Neuronal stem cell (in vitro differentiated cells): Measurements from ENCODE around the gene C1orf21.

ENCODE experiments used
- DNase-seq: peaks from one replicate; pipeline ENCODE4 v3.0.0-alpha.2; 2013; ENCODE audit warnings: low spot score
- H2AFZ ChIP-seq: one replicate; pipeline ENCODE4 v1.6.1; 2013; ENCODE audit warnings: mild to moderate bottlenecking, low read length, inconsistent platforms
- H2AK5ac ChIP-seq: 2 replicates; pipeline ENCODE4 v1.6.1; 2013; ENCODE audit warnings: low read depth, mild to moderate bottlenecking, inconsistent platforms, low read length, moderate library complexity, mixed read lengths
- H2BK120ac ChIP-seq: 2 replicates; pipeline ENCODE4 v1.6.1; 2013; ENCODE audit warnings: low read depth, mild to moderate bottlenecking, inconsistent platforms, low read length, moderate library complexity, mixed read lengths
- H2BK12ac ChIP-seq: one replicate; pipeline ENCODE4 v1.6.1; 2013; ENCODE audit warnings: low read length, inconsistent platforms
- H2BK15ac ChIP-seq: 2 replicates; pipeline ENCODE4 v1.6.1; 2013; ENCODE audit warnings: mild to moderate bottlenecking, low read length, inconsistent platforms, mixed read lengths
- H2BK5ac ChIP-seq: one replicate; pipeline ENCODE4 v1.6.1; 2013; ENCODE audit warnings: inconsistent platforms, mild to moderate bottlenecking, low read length, moderate library complexity
- H3K14ac ChIP-seq: one replicate; pipeline ENCODE4 v1.6.1; 2013; ENCODE audit warnings: low read length, inconsistent platforms
- H3K18ac ChIP-seq: 2 replicates; pipeline ENCODE4 v1.6.1; 2013; ENCODE audit warnings: low read length, inconsistent platforms
- H3K23ac ChIP-seq: 2 replicates; pipeline ENCODE4 v1.6.1; 2013; ENCODE audit warnings: low read depth, mild to moderate bottlenecking, mixed read lengths, low read length, inconsistent platforms; ENCODE audit not compliant: poor library complexity
- H3K27ac ChIP-seq: replicated peaks from 3 replicates; pipeline ENCODE4 v1.5.1; 2013; ENCODE audit warnings: low read length, inconsistent platforms
- H3K27me3 ChIP-seq, 3 experiments: 2 replicates each; pipeline ENCODE4 v1.6.1; 2013; ENCODE audit warnings: low read length in 3 of 3, mild to moderate bottlenecking in 2 of 3, inconsistent platforms in 1 of 3, low read depth in 1 of 3, mixed read lengths in 1 of 3, moderate library complexity in 1 of 3; ENCODE audit not compliant: control insufficient read depth in 3 of 3, insufficient read depth in 3 of 3
- H3K36me3 ChIP-seq, 2 donors: replicated peaks in 1 of 2; 2 replicates each; pipeline ENCODE4 v1.6.1; 2013; ENCODE audit warnings: low read length in 2 of 2; ENCODE audit not compliant: control insufficient read depth in 2 of 2, insufficient read depth in 2 of 2
- H3K4ac ChIP-seq: 2 replicates; pipeline ENCODE4 v1.6.1; 2013; ENCODE audit warnings: inconsistent platforms, mild to moderate bottlenecking, low read length, moderate library complexity
- H3K4me1 ChIP-seq, 2 donors: 1 replicate in 1 of 2; 2 replicates in 1 of 2; pipeline ENCODE4 v1.6.1; 2013; ENCODE audit warnings: low read length in 2 of 2, low read depth in 1 of 2; ENCODE audit not compliant: control insufficient read depth in 2 of 2, insufficient read depth in 1 of 2
- H3K4me2 ChIP-seq: one replicate; pipeline ENCODE4 v1.6.1; 2013; ENCODE audit warnings: mild to moderate bottlenecking, low read length, inconsistent platforms; ENCODE audit not compliant: insufficient read depth, poor library complexity, severe bottlenecking
- H3K4me3 ChIP-seq, 2 donors: 2 replicates each; pipeline ENCODE4 v1.5.1; 2013; ENCODE audit warnings: low read length in 2 of 2, mild to moderate bottlenecking in 2 of 2, inconsistent platforms in 1 of 2, moderate library complexity in 1 of 2
- H3K79me1 ChIP-seq: one replicate; pipeline ENCODE4 v1.6.1; 2013; ENCODE audit warnings: low read depth, mild to moderate bottlenecking, inconsistent platforms, low read length, moderate library complexity
- H3K9ac ChIP-seq: one replicate; pipeline ENCODE4 v1.6.1; 2013; ENCODE audit warnings: mild to moderate bottlenecking, low read depth, low read length, inconsistent platforms; ENCODE audit not compliant: poor library complexity
- H3K9me3 ChIP-seq, 2 donors: replicated peaks in 1 of 2; 2 replicates each; pipeline versions ENCODE3 to v1.6.1; 2013; ENCODE audit warnings: low read length in 2 of 2, mild to moderate bottlenecking in 2 of 2, inconsistent platforms in 1 of 2, low read depth in 1 of 2, mixed read lengths in 1 of 2, moderate library complexity in 1 of 2; ENCODE audit not compliant: control insufficient read depth in 2 of 2, insufficient read depth in 1 of 2
- H4K8ac ChIP-seq: one replicate; pipeline ENCODE4 v1.6.1; 2013; ENCODE audit warnings: low read depth, mild to moderate bottlenecking, inconsistent platforms, low read length, moderate library complexity
- H4K91ac ChIP-seq: one replicate; pipeline ENCODE4 v1.6.1; 2013; ENCODE audit warnings: low read length, low read depth, mild to moderate bottlenecking, inconsistent platforms; ENCODE audit not compliant: poor library complexity
- WGBS, 2 donors: extraction: QIAGEN DNeasy Blood & Tissue Kit; methylation state at CpG; one replicate each; pipeline ENCODE4 v1.1.7; 2013; ENCODE audit warnings: missing lambda C conversion rate in 2 of 2, mixed read lengths in 1 of 2; ENCODE audit not compliant: insufficient read length in 2 of 2, insufficient replicate concordance in 1 of 2; ENCODE audit errors: extremely low coverage in 2 of 2; 5-methylcytosine and 5-hydroxymethylcytosine counted together

Gene C1orf21

DNA sequence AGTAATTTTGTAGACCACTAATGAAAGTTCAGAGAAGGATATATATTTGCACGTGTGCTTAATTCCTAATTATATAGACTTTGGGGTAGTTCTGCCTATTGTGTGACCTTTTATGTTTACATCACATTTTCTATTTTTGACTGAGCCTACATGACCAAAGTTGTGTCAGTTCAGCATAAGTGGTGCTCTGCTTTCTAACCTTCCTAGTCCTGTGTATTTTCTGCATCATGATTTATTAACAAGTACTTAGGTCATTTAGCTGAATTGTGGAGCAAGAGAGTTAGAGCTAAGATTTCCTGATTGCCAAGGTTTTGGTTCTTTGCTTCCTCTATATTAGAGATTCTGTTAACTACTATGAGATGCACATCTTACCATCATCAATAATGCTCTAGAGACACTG, 176.0 kb downstream of the C1orf21 start:
- Histone ChIP-seq H2AFZ (no peak overlapping the region), H3K9ac (no peak overlapping the region), H4K8ac (no peak overlapping the region), H3K27me3 (no peaks in the 10 kb centered on the region), H2BK12ac (no peak overlapping the region), H3K4me1 (peaks cover 5 to 7% of the 10 kb centered on the region in 2 donors), H3K9me3 (no peaks in the 10 kb centered on the region), H2AK5ac (no peak overlapping the region), H3K23ac (no peak overlapping the region), H3K18ac (no peak overlapping the region), H3K14ac (no peak overlapping the region), H3K4me2 (no peak overlapping the region), H3K4me3 (no peak overlapping the region), H3K36me3 (peaks cover 0 to 3% of the 10 kb centered on the region in 2 donors), H3K79me1 (no peaks in the 10 kb centered on the region), H3K27ac (no peak overlapping the region), H2BK5ac (no peak overlapping the region), H2BK120ac (no peak overlapping the region), H3K4ac (no peak overlapping the region), H4K91ac (no peak overlapping the region), H2BK15ac (no peak overlapping the region)
- no CpG with 5 or more reads among the region's 1 CpG for WGBS, 2 donors
- no peak for DNase-seq

DNA sequence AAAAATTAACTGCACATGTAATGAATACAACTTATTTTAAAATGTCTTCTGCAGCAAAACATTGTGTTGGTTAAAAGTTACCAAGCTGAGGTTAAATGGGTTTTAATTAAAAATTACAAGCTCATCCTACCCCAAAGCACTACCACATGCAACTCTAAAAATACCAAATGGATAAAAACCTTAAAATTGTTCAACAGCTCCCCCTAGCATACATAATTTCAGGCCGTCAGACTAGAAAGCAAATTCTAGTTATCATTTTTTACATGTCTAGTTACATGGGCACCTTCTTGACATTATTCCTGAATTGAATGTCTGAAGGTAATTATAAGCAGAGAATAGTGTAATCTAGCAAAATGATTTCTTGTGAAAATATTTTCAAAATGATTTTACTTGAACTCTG, 176.5 kb downstream of the C1orf21 start:
- Histone ChIP-seq H4K91ac (no peak overlapping the region), H3K9ac (no peak overlapping the region), H2BK15ac (no peak overlapping the region), H3K4ac (no peak overlapping the region), H3K27me3 (no peaks in the 10 kb centered on the region), H3K9me3 (no peaks in the 10 kb centered on the region), H3K4me1 (peaks cover 5 to 9% of the 10 kb centered on the region in 2 donors), H2BK120ac (no peak overlapping the region), H2BK5ac (no peak overlapping the region), H3K36me3 (peaks cover 0 to 3% of the 10 kb centered on the region in 2 donors), H3K4me2 (no peak overlapping the region), H3K18ac (no peak overlapping the region), H4K8ac (no peak overlapping the region), H2AFZ (no peak overlapping the region), H2AK5ac (no peak overlapping the region), H3K79me1 (no peaks in the 10 kb centered on the region), H3K14ac (no peak overlapping the region), H3K23ac (no peak overlapping the region), H3K27ac (no peak overlapping the region), H2BK12ac (no peak overlapping the region), H3K4me3 (no peak overlapping the region)
- no CpG with 5 or more reads among the region's 1 CpG for WGBS, 2 donors
- no peak for DNase-seq

DNA sequence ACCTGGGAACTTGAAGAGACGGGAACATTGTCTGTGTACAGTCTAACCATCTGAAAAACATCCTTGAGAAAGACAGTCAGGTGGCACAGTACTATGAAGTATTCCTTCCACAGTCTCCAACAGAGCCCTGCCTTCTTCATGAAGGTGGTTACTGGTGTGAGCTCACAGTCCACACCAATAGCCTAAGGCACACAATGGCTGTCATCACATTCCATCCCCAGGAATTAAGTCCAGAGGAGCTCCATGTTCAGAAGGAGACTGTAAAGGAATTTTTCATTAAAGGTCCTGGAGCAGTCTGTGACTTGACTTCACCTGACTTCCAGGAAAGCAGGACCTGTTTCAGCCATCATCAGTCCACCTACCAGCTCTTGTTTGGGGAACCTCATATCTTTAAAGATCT, 180.2 kb downstream of the C1orf21 start:
- Histone ChIP-seq H3K4me3 (no peak overlapping the region), H3K23ac (no peak overlapping the region), H3K27ac (no peak overlapping the region), H3K79me1 (no peaks in the 10 kb centered on the region), H2AK5ac (no peak overlapping the region), H2AFZ (no peak overlapping the region), H3K4me2 (no peak overlapping the region), H3K27me3 (no peaks in the 10 kb centered on the region), H3K4ac (no peak overlapping the region), H2BK5ac (no peak overlapping the region), H4K91ac (no peak overlapping the region), H3K36me3 (peaks cover 0 to 3% of the 10 kb centered on the region in 2 donors), H2BK12ac (no peak overlapping the region), H3K9me3 (no peaks in the 10 kb centered on the region), H3K14ac (no peak overlapping the region), H4K8ac (no peak overlapping the region), H3K18ac (no peak overlapping the region), H2BK120ac (no peak overlapping the region), H3K9ac (no peak overlapping the region), H3K4me1 (peaks cover 5 to 11% of the 10 kb centered on the region in 2 donors), H2BK15ac (no peak overlapping the region)
- DNase-seq, result no peak
- WGBS, 2 donors, result no CpG with 5 or more reads among the region's 1 CpG

DNA sequence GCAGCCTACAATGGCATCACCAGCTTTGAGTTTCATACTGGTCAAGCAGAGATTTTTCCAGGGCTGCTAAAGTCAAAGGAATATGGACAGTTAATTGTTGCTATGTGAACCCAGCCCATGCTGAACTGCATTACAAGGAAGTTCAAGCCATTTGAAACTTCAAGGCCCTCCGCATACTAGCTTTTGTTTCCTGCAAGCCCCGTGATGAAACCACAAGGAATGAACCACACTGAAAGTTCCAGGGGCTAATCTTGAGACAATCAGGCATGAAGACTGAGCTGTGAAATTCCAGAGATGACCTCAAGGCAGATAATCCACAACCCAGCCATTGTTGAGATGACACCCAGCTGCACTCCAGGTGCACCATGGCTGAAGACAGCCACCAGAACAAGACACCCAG, 180.8 kb downstream of the C1orf21 start:
- no peak overlapping the region for H3K4me2 ChIP-seq
- no peak overlapping the region for H4K91ac ChIP-seq
- H3K4me3 ChIP-seq, result no peak overlapping the region
- H3K18ac ChIP-seq, result peak overlapping the region; percentile 69
- H2BK15ac ChIP-seq, result no peak overlapping the region
- no peak overlapping the region for H2BK120ac ChIP-seq
- H3K4me1 ChIP-seq, result peaks cover 5 to 11% of the 10 kb centered on the region in 2 donors
- DNase-seq, result no peak
- no peaks in the 10 kb centered on the region for H3K79me1 ChIP-seq
- peak overlapping the region; percentile 30 for H3K27ac ChIP-seq
- H2AK5ac ChIP-seq, result no peak overlapping the region
- no peak overlapping the region for H2BK12ac ChIP-seq
- H3K36me3 ChIP-seq, result peaks cover 0 to 3% of the 10 kb centered on the region in 2 donors
- H2AFZ ChIP-seq, result no peak overlapping the region
- WGBS, 2 donors, result no CpG with 5 or more reads among the region's 2 CpGs
- H3K14ac ChIP-seq, result no peak overlapping the region
- no peaks in the 10 kb centered on the region for H3K27me3 ChIP-seq
- H2BK5ac ChIP-seq, result no peak overlapping the region
- no peak overlapping the region for H3K23ac ChIP-seq
- H3K9ac ChIP-seq, result no peak overlapping the region
- H3K4ac ChIP-seq, result no peak overlapping the region
- H4K8ac ChIP-seq, result no peak overlapping the region
- no peaks in the 10 kb centered on the region for H3K9me3 ChIP-seq
